B cell (primary cell): ENCODE measurements around the gene UHRF1.

Source experiments
- CTCF ChIP-seq: fragments of 200-600 bp; IDR thresholded peaks from one replicate; pipeline ENCODE4 v1.8.0; 2022; ENCODE audit warnings: antibody characterized with exemption, mild to moderate bottlenecking
- EZH2 ChIP-seq: IDR thresholded peaks from 2 replicates; pipeline ENCODE4 v1.6.1; 2012; ENCODE audit warnings: borderline replicate concordance, low read depth, mild to moderate bottlenecking, moderate library complexity, low read length; ENCODE audit not compliant: insufficient read depth, poor library complexity, severe bottlenecking

- TF ChIP-seq CTCF (no peak), EZH2 (no peak)
These were observed 24.2 kb downstream of the UHRF1 start for GRCh38 chr19:4933528-4933927.
